GM19324 (cell line): ENCODE data around the gene SPRTN.
"Not testable (repeated sequence)": the region's sequence is repeated elsewhere in the genome, so short reads cannot be mapped to it uniquely, and the experiment has no call there.

ENCODE experiments used
- ATAC-seq: cut with Tn5 transposase; IDR thresholded peaks from one replicate; pipeline ENCODE4 v1.9.1; 2021; ENCODE audit warnings: mild to moderate bottlenecking, moderate library complexity; ENCODE audit not compliant: unreplicated experiment, low FRiP score

SPRTN gene

GRCh38 chr1:231335663-231336602, 2.2 kb upstream of the SPRTN start:
- no peak for ATAC-seq

- no peak for ATAC-seq
These were observed 1.0 kb upstream of the SPRTN start for GRCh38 chr1:231337043-231337471.

GRCh38 chr1:231337472-231338269, 422 bp upstream of the SPRTN start, which contains the start of gene EXOC8:
Gene EXOC8 (minus strand): TSS chr1:231337852. CDS start chr1:231337745, 107 bp downstream.
- peak; percentile 79 for ATAC-seq

- ATAC-seq: no peak
These were observed 2.4 kb downstream of the SPRTN start for GRCh38 chr1:231340328-231341013.

- ATAC-seq: no peak
These were observed 9.9 kb downstream of the SPRTN start for GRCh38 chr1:231347961-231348360.

- no peak for ATAC-seq
These were observed 10.3 kb downstream of the SPRTN start for GRCh38 chr1:231348442-231348841.

- not testable (repeated sequence) for ATAC-seq
These were observed 10.8 kb downstream of the SPRTN start for GRCh38 chr1:231348856-231349255.

GRCh38 chr1:231351816-231352215, 13.7 kb downstream of the SPRTN start:
- no peak for ATAC-seq

- no peak for ATAC-seq
These were observed 15.0 kb downstream of the SPRTN start for GRCh38 chr1:231353086-231353485.

GRCh38 chr1:231354330-231355020, 16.4 kb downstream of the SPRTN start:
- ATAC-seq: no peak

- no peak for ATAC-seq
These were observed 17.1 kb downstream of the SPRTN start for GRCh38 chr1:231355171-231355570.

- no peak for ATAC-seq
These were observed 19.2 kb downstream of the SPRTN start for GRCh38 chr1:231357187-231357772.

GRCh38 chr1:231357831-231358354, 19.8 kb downstream of the SPRTN start:
- ATAC-seq: peak; percentile 72

GRCh38 chr1:231359113-231359512, 21.0 kb downstream of the SPRTN start:
- ATAC-seq: no peak

- ATAC-seq: no peak
These were observed 24.2 kb downstream of the SPRTN start for GRCh38 chr1:231362325-231362724.

GRCh38 chr1:231363624-231364023, 25.5 kb downstream of the SPRTN start:
- no peak for ATAC-seq

GRCh38 chr1:231364192-231364591, 26.1 kb downstream of the SPRTN start:
- no peak for ATAC-seq

GRCh38 chr1:231369282-231369681, 31.2 kb downstream of the SPRTN start:
- no peak for ATAC-seq

- ATAC-seq: no peak
These were observed 34.4 kb downstream of the SPRTN start for GRCh38 chr1:231372501-231372900.
